Adipocyte (in vitro differentiated cells): ENCODE measurements around the gene NEU4.
"Not testable (repeated sequence)": the region's sequence is repeated elsewhere in the genome, so short reads cannot be mapped to it uniquely, and the experiment has no call there.

Source experiments
- DNase-seq: peaks from one replicate; pipeline ENCODE4 v3.0.0-alpha.2; 2015; ENCODE audit warnings: low read depth
- H3K27me3 ChIP-seq: replicated peaks from 2 replicates; pipeline ENCODE4 v1.7.0; 2013; ENCODE audit warnings: mild to moderate bottlenecking, low read length, moderate library complexity; ENCODE audit not compliant: control insufficient read depth, insufficient read depth
- H3K36me3 ChIP-seq: 2 replicates; pipeline ENCODE4 v1.7.0; 2013; ENCODE audit warnings: low read length, mild to moderate bottlenecking, moderate library complexity; ENCODE audit not compliant: control insufficient read depth, insufficient read depth, severe bottlenecking
- H3K4me1 ChIP-seq: 2 replicates; pipeline ENCODE4 v1.7.0; 2013; ENCODE audit warnings: mild to moderate bottlenecking, low read length, moderate library complexity; ENCODE audit not compliant: control insufficient read depth, insufficient read depth
- H3K4me3 ChIP-seq: 2 replicates; pipeline ENCODE4 v1.7.0; 2013; ENCODE audit warnings: mild to moderate bottlenecking, low read length, moderate library complexity
- H3K9ac ChIP-seq: 2 replicates; pipeline ENCODE4 v1.7.0; 2013; ENCODE audit warnings: mild to moderate bottlenecking, low read length, moderate library complexity
- H3K9me3 ChIP-seq: 2 replicates; pipeline ENCODE4 v1.7.0; 2013; ENCODE audit warnings: mild to moderate bottlenecking, low read length, moderate library complexity; ENCODE audit not compliant: control insufficient read depth

NEU4 gene

DNA sequence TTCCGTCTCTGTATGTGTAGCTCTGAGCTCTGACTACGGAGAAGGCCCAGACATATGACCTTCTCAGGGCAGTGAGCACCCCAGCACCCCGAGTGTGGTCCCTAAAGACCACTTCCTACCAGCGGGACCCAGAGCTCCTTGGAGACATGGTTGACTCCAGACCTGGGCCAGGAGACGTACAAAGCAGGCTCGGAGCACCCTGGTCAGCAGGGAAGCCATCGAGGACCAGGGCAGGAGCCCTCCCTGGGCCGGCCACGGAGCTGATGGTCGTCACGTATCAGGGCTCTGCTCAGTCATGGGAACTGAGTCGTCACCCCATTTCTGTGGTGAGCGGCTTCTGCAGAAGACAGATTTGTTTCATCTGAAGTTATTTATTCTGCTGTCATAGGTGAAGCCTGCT, 12.8 kb upstream of the NEU4 start:
- DNase-seq, result no peak
- Histone ChIP-seq H3K9ac (no peak overlapping the region), H3K9me3 (peaks cover 2% of the 10 kb centered on the region), H3K27me3 (peaks cover 36% of the 10 kb centered on the region), H3K4me3 (no peak overlapping the region), H3K4me1 (no peaks in the 10 kb centered on the region), H3K36me3 (no peaks in the 10 kb centered on the region)

GRCh38 chr2:241796610-241797138, 12.3 kb upstream of the NEU4 start:
- Histone ChIP-seq H3K9me3 (no peaks in the 10 kb centered on the region), H3K36me3 (no peaks in the 10 kb centered on the region), H3K9ac (no peak overlapping the region), H3K4me3 (no peak overlapping the region), H3K4me1 (no peaks in the 10 kb centered on the region), H3K27me3 (peaks cover 38% of the 10 kb centered on the region)
- DNase-seq, result no peak

- DNase-seq, result no peak
- H3K9ac ChIP-seq, result no peak overlapping the region
Observed at GRCh38 chr2:241797441-241798080, 11.4 kb upstream of the NEU4 start.

DNA sequence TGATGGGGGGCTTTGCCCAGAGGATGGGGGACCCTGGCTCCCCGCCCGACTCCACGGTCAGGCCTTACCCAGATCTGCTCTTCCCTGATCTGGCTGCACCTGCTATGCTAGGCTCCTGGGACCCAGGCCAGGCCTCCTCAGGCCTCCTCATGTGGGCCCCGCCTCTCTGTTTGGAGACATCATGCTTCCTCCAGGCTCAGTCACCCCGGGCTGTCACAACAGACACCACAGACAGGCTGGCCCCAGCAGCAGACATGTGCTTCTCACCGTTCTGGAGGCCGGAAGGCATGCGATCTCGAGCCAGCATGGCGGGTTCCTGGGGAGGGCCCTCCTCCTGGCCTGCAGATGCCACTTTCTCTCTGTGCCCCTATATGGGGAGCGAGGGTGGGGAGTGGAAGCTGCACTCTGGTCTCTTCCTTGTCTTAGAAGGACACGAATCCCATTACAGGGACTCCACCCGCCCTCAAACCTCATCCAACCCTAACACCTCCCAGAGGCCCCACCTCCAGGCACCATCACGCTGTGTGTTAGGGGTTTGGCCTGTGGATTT, 10.8 kb upstream of the NEU4 start:
- Histone ChIP-seq H3K36me3 (no peaks in the 10 kb centered on the region), H3K27me3 (peaks cover 45% of the 10 kb centered on the region), H3K4me1 (peaks cover under 1% of the 10 kb centered on the region), H3K9me3 (no peaks in the 10 kb centered on the region), H3K9ac (no peak overlapping the region), H3K4me3 (no peak overlapping the region)
- DNase-seq, result no peak

More at GRCh38 chr2:241797441-241798080, 11.4 kb upstream of the NEU4 start:
- Histone ChIP-seq H3K36me3 (no peaks in the 10 kb centered on the region), H3K4me1 (no peaks in the 10 kb centered on the region), H3K4me3 (no peak overlapping the region), H3K9me3 (no peaks in the 10 kb centered on the region), H3K27me3 (peaks cover 39% of the 10 kb centered on the region)

DNA sequence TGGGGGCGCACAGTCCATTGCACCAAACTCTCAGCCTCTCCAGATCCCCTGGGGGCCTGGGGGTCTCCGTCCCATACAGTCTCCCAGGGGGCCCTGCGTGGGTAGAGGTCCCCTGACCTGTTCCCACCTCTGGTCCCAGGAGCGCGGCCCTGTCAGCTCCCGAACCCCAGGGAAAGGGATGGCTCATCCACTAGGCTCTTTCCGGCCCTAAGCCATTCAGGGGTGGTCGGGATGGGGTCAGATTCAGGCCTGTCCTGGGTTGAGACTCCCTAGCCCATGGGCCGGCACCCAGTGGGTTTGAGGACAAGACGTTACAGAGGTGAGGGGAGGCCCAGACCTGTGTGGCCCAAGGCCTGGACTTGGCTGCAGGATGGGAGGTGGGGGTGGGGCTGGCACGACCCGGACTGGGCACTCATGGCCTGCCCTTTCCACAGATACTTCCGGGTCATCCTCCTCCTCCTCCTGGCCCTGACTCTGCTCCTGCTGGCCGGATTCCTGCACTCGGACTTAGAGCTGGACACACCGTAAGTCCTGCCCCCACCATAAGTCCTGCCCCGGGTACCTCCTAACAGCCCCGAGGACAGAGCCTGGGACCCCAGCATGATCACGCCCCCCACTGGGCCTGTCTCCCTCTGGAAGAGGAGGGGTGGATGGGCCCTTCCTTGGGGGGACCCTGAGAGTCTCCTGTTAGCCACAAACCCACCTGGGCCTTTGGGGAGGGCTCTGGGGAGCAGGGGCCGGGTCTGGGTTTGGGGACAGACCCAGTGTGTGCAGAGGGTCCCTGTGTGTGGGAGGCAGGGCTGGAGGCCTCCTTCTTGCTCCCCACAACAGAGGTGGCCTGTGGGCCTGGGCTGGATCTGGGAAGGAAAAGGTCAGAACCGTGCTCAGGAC, 10.1 kb upstream of the NEU4 start:
- Histone ChIP-seq H3K4me3 (no peak overlapping the region), H3K36me3 (no peaks in the 10 kb centered on the region), H3K9me3 (no peaks in the 10 kb centered on the region), H3K9ac (no peak overlapping the region), H3K27me3 (peaks cover 43% of the 10 kb centered on the region), H3K4me1 (peaks cover 3% of the 10 kb centered on the region)
- no peak for DNase-seq

GRCh38 chr2:241799522-241800197, 9.3 kb upstream of the NEU4 start:
- H3K9ac ChIP-seq, result no peak overlapping the region
- H3K36me3 ChIP-seq, result no peaks in the 10 kb centered on the region
- peaks cover 49% of the 10 kb centered on the region for H3K27me3 ChIP-seq
- DNase-seq, result no peak
- H3K9me3 ChIP-seq, result no peaks in the 10 kb centered on the region
- no peak overlapping the region for H3K4me3 ChIP-seq
- peaks cover 3% of the 10 kb centered on the region for H3K4me1 ChIP-seq

DNA sequence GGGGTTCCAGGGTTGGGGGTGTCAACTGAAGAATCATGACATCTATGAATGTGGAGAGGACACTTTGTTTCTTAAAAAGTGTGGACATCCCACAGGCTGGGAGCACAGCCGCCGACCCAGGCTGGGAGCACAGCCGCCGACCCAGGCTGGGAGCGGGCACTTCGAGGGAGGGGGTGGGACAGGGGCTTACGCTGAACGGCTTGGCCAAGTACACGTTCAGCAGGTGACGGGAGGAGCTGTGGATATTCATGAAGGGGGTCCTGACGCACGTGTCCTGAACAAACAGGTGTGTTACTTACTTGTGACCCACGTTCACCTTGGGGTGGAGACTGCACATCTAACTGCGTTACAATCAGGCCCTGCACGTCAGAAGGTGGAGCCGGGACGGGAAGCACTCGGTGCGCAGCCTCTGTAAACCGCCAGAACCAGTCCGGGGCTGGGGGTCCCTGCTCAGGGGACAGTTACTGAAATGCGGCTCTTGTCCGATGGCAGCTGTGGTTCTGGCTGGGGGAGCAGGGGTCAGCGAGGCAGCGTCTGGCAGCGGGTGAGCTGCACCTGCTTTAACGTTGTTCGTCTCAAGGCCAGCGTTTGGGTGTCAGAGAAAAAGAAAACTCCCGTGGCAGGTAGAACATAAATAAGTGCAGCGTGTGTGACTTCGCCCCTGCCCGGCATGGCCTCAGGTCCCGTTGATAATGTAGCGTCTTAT, 8.6 kb upstream of the NEU4 start:
- peaks cover 46% of the 10 kb centered on the region for H3K27me3 ChIP-seq
- DNase-seq, H3K9me3 ChIP-seq, H3K9ac ChIP-seq, H3K4me1 ChIP-seq, H3K4me3 ChIP-seq, H3K36me3 ChIP-seq: not testable (repeated sequence)

GRCh38 chr2:241801611-241802420, 7.2 kb upstream of the NEU4 start:
- no peak for DNase-seq
- Histone ChIP-seq H3K4me3 (no peak overlapping the region), H3K36me3 (no peaks in the 10 kb centered on the region), H3K4me1 (peaks cover 3% of the 10 kb centered on the region), H3K27me3 (peaks cover 32% of the 10 kb centered on the region), H3K9ac (no peak overlapping the region), H3K9me3 (no peaks in the 10 kb centered on the region)

- H3K9ac ChIP-seq, result no peak overlapping the region
- no peaks in the 10 kb centered on the region for H3K9me3 ChIP-seq
- no peak for DNase-seq
- H3K27me3 ChIP-seq, result peaks cover 25% of the 10 kb centered on the region
- peaks cover 3% of the 10 kb centered on the region for H3K4me1 ChIP-seq
- no peaks in the 10 kb centered on the region for H3K36me3 ChIP-seq
- H3K4me3 ChIP-seq, result no peak overlapping the region
Observed at GRCh38 chr2:241802421-241803318, 6.3 kb upstream of the NEU4 start.
